GM12878 (cell line): ENCODE measurements around the gene GCLM. TPM values are rescaled to one million over a fixed set of nuclear protein-coding genes. Genes with fewer than 3 reads are reported as not detected.
A peak's percentile ranks its signal among the peaks of the same experiment; 100 is the strongest.

Experiments used
- BCL11A ChIP-seq: IDR thresholded peaks from 2 replicates; pipeline ENCODE4 v1.6.1; 2011; ENCODE audit warnings: low read depth, low read length
- CHD2 ChIP-seq: IDR thresholded peaks from 2 replicates; pipeline ENCODE4 v1.6.1; 2011; ENCODE audit warnings: low read depth, low read length, improper control_type of control experiment, borderline replicate concordance
- EGR1 ChIP-seq, 2 experiments: IDR thresholded peaks; 1 replicate in 1 of 2; 2 replicates in 1 of 2; pipeline ENCODE4 v1.6.1; 2011 to 2012; ENCODE audit warnings: low read depth in 2 of 2, low read length in 2 of 2, borderline replicate concordance in 1 of 2, mild to moderate bottlenecking in 1 of 2, moderate library complexity in 1 of 2
- EP300 ChIP-seq, 2 experiments: fragments of 150-350 bp in 1 of 2; IDR thresholded peaks; 2 replicates each; pipeline ENCODE4 v1.6.1; 2011 to 2012; ENCODE audit warnings: low read depth in 2 of 2, low read length in 2 of 2, borderline replicate concordance in 1 of 2, improper control_type of control experiment in 1 of 2, inconsistent platforms in 1 of 2; ENCODE audit not compliant: control insufficient read depth in 1 of 2
- FOXM1 ChIP-seq: IDR thresholded peaks from 2 replicates; pipeline ENCODE4 v1.6.1; 2012; ENCODE audit warnings: low read depth, mild to moderate bottlenecking, inconsistent platforms, low read length, moderate library complexity
- GABPA ChIP-seq: IDR thresholded peaks from 2 replicates; pipeline ENCODE4 v1.6.1; 2014; ENCODE audit warnings: antibody characterized with exemption, low read depth, mild to moderate bottlenecking, inconsistent platforms
- MTA3 ChIP-seq: IDR thresholded peaks from 2 replicates; pipeline ENCODE4 v1.6.1; 2012; ENCODE audit warnings: low read length, inconsistent platforms, borderline replicate concordance
- NBN ChIP-seq: fragments of 450-650 bp; IDR thresholded peaks from 2 replicates; pipeline ENCODE4 v1.6.1; 2016
- RCOR1 ChIP-seq: conservative IDR thresholded peaks from 2 replicates; pipeline ENCODE4 v1.6.1; 2012; ENCODE audit warnings: low read depth, low read length, improper control_type of control experiment
- SMAD5 ChIP-seq: IDR thresholded peaks from 2 replicates; pipeline ENCODE4 v1.6.1; 2016; ENCODE audit warnings: antibody characterized with exemption, low read depth
- polyA plus RNA-seq, 11 experiments: library from polyadenylated mRNA; depleted of rRNA in 4 of 11; unstranded in 6 of 11; stranded (reverse) in 5 of 11; fragments of >200 nt; fragmentation: Nextera tagmentation in 4 of 11; fragmentation: Illumina TruSeq in 1 of 11; extraction: Ambion mirVana in 4 of 11; extraction: Trizol in 1 of 11; gene quantifications; 1 replicate in 1 of 11; 2 replicates in 10 of 11; pipeline versions ENCODE4 v1.2.1 to v1.2.3, GENCODE V29; 2011 to 2016; ENCODE audit warnings: inconsistent platforms in 2 of 11, missing spikeins in 2 of 11, low read depth in 1 of 11
- total RNA-seq, 4 experiments: library from RNA; depleted of rRNA in 3 of 4; stranded (reverse); fragments of >200 nt in 3 of 4; fragmentation: Illumina TruSeq in 1 of 4; extraction: Trizol in 1 of 4; gene quantifications; 2 replicates each; pipeline versions ENCODE4 v1.2.1 to v1.2.3, GENCODE V29; 2013 to 2021
- TF ChIP-seq, protein P1 (sequence below): fragments of 450-650 bp; formaldehyde crosslinking; IDR thresholded peaks from 2 replicates; pipeline ENCODE4 v1.4.0; 2020; ENCODE audit warnings: mild to moderate bottlenecking, moderate library complexity
- TF ChIP-seq, protein P2 (sequence below): fragments of 450-650 bp; formaldehyde crosslinking; IDR thresholded peaks from 2 replicates; pipeline ENCODE4 v1.5.0; 2022; ENCODE audit warnings: mild to moderate bottlenecking, missing genetic modification characterization
- TF ChIP-seq, protein P3 (sequence below): IDR thresholded peaks from 2 replicates; pipeline ENCODE4 v1.6.1; 2011; ENCODE audit warnings: borderline replicate concordance, low read depth, mild to moderate bottlenecking, moderate library complexity, low read length; ENCODE audit not compliant: insufficient read depth, poor library complexity, severe bottlenecking
- TF ChIP-seq, protein P4 (sequence below): IDR thresholded peaks from 2 replicates; pipeline ENCODE4 v1.6.1; 2012; ENCODE audit warnings: low read length, inconsistent platforms
- TF ChIP-seq, protein P5 (sequence below): fragments of 150-350 bp; IDR thresholded peaks from 2 replicates; pipeline ENCODE4 v1.6.1; 2016; ENCODE audit warnings: low read depth, low read length

Gene GCLM
- total and polyA plus RNA-seq, 10 of the 15 experiments (the other 5 are each of a cell fraction or from before 2014, with no cell fraction given), result 2.6 to 17.3 (median 6.9) TPM

DNA sequence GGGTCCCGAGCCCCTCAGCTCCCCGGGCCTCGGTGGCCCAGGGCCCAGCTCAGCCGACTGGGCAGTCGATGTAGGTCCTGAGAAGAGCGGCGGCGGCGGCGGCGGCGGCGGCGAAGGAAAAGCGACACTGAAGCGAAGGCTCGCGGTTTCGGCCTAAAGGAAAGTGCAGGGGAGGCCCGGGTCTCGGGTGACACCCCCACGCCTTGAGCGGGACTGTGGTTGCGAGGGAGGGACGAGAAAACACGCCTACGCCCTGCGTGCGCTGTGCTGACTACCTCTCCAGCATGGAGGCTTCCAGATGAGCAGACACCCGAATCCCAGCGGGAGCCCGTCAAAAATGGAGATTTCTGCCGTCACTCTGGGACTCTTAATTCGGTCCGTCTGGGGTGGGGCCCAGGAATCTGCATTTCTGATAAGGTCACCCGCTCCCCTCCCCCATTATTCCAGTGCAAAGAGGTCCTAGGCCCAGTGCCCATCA, 61.4 kb downstream of the GCLM start (continued):
- TF ChIP-seq, protein P1, sequence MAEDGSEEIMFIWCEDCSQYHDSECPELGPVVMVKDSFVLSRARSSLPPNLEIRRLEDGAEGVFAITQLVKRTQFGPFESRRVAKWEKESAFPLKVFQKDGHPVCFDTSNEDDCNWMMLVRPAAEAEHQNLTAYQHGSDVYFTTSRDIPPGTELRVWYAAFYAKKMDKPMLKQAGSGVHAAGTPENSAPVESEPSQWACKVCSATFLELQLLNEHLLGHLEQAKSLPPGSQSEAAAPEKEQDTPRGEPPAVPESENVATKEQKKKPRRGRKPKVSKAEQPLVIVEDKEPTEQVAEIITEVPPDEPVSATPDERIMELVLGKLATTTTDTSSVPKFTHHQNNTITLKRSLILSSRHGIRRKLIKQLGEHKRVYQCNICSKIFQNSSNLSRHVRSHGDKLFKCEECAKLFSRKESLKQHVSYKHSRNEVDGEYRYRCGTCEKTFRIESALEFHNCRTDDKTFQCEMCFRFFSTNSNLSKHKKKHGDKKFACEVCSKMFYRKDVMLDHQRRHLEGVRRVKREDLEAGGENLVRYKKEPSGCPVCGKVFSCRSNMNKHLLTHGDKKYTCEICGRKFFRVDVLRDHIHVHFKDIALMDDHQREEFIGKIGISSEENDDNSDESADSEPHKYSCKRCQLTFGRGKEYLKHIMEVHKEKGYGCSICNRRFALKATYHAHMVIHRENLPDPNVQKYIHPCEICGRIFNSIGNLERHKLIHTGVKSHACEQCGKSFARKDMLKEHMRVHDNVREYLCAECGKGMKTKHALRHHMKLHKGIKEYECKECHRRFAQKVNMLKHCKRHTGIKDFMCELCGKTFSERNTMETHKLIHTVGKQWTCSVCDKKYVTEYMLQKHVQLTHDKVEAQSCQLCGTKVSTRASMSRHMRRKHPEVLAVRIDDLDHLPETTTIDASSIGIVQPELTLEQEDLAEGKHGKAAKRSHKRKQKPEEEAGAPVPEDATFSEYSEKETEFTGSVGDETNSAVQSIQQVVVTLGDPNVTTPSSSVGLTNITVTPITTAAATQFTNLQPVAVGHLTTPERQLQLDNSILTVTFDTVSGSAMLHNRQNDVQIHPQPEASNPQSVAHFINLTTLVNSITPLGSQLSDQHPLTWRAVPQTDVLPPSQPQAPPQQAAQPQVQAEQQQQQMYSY (CRISPR knock-in tag), result no peak
- TF ChIP-seq, protein P2, sequence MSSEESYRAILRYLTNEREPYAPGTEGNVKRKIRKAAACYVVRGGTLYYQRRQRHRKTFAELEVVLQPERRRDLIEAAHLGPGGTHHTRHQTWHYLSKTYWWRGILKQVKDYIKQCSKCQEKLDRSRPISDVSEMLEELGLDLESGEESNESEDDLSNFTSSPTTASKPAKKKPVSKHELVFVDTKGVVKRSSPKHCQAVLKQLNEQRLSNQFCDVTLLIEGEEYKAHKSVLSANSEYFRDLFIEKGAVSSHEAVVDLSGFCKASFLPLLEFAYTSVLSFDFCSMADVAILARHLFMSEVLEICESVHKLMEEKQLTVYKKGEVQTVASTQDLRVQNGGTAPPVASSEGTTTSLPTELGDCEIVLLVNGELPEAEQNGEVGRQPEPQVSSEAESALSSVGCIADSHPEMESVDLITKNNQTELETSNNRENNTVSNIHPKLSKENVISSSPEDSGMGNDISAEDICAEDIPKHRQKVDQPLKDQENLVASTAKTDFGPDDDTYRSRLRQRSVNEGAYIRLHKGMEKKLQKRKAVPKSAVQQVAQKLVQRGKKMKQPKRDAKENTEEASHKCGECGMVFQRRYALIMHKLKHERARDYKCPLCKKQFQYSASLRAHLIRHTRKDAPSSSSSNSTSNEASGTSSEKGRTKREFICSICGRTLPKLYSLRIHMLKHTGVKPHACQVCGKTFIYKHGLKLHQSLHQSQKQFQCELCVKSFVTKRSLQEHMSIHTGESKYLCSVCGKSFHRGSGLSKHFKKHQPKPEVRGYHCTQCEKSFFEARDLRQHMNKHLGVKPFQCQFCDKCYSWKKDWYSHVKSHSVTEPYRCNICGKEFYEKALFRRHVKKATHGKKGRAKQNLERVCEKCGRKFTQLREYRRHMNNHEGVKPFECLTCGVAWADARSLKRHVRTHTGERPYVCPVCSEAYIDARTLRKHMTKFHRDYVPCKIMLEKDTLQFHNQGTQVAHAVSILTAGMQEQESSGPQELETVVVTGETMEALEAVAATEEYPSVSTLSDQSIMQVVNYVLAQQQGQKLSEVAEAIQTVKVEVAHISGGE, result no peak
- peak in 1 of 2 experiments; percentile 72; a peak in 2 of 3 replicates for TF ChIP-seq EGR1 (IDR thresholded peaks at IDR 0.05; ENCODE audit: borderline replicate concordance in 1 of 2, low read depth in 2 of 2, low read length in 2 of 2)
- no peak for TF ChIP-seq MTA3
- TF ChIP-seq BCL11A, result peak; percentile 14; the same call in 1 of the 2 replicates
- no peak for TF ChIP-seq EP300 (IDR thresholded peaks at IDR 0.05; ENCODE audit: borderline replicate concordance in 1 of 2, control insufficient read depth in 1 of 2, low read depth in 2 of 2, low read length in 2 of 2)
- no peak for TF ChIP-seq GABPA
- no peak for TF ChIP-seq SMAD5
- no peak for TF ChIP-seq RCOR1
- TF ChIP-seq CHD2, result no peak
- TF ChIP-seq, protein P3, sequence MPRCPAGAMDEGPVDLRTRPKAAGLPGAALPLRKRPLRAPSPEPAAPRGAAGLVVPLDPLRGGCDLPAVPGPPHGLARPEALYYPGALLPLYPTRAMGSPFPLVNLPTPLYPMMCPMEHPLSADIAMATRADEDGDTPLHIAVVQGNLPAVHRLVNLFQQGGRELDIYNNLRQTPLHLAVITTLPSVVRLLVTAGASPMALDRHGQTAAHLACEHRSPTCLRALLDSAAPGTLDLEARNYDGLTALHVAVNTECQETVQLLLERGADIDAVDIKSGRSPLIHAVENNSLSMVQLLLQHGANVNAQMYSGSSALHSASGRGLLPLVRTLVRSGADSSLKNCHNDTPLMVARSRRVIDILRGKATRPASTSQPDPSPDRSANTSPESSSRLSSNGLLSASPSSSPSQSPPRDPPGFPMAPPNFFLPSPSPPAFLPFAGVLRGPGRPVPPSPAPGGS, result no peak
- TF ChIP-seq, protein P4, sequence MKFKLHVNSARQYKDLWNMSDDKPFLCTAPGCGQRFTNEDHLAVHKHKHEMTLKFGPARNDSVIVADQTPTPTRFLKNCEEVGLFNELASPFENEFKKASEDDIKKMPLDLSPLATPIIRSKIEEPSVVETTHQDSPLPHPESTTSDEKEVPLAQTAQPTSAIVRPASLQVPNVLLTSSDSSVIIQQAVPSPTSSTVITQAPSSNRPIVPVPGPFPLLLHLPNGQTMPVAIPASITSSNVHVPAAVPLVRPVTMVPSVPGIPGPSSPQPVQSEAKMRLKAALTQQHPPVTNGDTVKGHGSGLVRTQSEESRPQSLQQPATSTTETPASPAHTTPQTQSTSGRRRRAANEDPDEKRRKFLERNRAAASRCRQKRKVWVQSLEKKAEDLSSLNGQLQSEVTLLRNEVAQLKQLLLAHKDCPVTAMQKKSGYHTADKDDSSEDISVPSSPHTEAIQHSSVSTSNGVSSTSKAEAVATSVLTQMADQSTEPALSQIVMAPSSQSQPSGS, result no peak
- peak; percentile 16 for TF ChIP-seq NBN
- TF ChIP-seq FOXM1, result no peak
- TF ChIP-seq, protein P5, sequence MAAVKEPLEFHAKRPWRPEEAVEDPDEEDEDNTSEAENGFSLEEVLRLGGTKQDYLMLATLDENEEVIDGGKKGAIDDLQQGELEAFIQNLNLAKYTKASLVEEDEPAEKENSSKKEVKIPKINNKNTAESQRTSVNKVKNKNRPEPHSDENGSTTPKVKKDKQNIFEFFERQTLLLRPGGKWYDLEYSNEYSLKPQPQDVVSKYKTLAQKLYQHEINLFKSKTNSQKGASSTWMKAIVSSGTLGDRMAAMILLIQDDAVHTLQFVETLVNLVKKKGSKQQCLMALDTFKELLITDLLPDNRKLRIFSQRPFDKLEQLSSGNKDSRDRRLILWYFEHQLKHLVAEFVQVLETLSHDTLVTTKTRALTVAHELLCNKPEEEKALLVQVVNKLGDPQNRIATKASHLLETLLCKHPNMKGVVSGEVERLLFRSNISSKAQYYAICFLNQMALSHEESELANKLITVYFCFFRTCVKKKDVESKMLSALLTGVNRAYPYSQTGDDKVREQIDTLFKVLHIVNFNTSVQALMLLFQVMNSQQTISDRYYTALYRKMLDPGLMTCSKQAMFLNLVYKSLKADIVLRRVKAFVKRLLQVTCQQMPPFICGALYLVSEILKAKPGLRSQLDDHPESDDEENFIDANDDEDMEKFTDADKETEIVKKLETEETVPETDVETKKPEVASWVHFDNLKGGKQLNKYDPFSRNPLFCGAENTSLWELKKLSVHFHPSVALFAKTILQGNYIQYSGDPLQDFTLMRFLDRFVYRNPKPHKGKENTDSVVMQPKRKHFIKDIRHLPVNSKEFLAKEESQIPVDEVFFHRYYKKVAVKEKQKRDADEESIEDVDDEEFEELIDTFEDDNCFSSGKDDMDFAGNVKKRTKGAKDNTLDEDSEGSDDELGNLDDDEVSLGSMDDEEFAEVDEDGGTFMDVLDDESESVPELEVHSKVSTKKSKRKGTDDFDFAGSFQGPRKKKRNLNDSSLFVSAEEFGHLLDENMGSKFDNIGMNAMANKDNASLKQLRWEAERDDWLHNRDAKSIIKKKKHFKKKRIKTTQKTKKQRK, result no peak
